Measurements from ENCODE around the gene NMBR.

DNA sequence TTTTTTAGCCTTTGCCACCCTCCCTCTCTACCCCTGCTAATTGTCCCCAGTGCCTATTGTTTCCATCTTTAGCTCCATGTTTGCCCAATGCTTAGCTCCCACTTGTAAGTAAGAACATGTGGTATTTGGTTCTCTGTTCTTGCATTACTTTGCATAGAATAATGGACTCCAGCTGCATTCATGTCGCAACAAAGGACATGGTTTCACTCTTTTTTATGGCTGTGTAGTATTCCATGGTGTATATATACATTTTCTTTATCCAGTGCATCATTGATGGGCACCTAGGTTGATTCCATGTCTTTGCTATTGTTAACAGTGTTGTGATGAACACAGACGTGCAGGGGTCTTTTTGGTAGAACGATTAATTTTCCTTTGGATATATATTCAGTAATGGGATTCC, 118.4 kb downstream of the NMBR start:
- TF ChIP-seq CTCF (IDR thresholded peaks at IDR 0.05), result no peak
- no peak for TF ChIP-seq POLR2A (IDR thresholded peaks at IDR 0.05)

All from uterus (tissue), 2 donors.